ENCODE results near the gene FXYD7.

FXYD7 gene

GRCh38 chr19:35130761-35131720 is 12.0 kb upstream of the FXYD7 start:
- no peak for TF ChIP-seq ZNF274 (IDR thresholded peaks at IDR 0.05; ENCODE audit: low read depth, low read length)
- TF ChIP-seq SUZ12 (IDR thresholded peaks at IDR 0.05; ENCODE audit: extremely low read depth, insufficient read depth, insufficient read length): no peak
- no peak for TF ChIP-seq YY1 (IDR thresholded peaks at IDR 0.05; ENCODE audit: insufficient read depth, insufficient read length)
- no peaks in the 10 kb centered on the region for H3K27me3 ChIP-seq (ENCODE audit: insufficient read depth, insufficient read length)
- no peaks in the 10 kb centered on the region for H3K9me3 ChIP-seq (ENCODE audit: insufficient read depth, low read length)
- H3K36me3 ChIP-seq (ENCODE audit: insufficient read depth, insufficient read length, low read length): no peaks in the 10 kb centered on the region
- H3K4me1 ChIP-seq (ENCODE audit: insufficient read depth, insufficient read length): peaks cover under 1% of the 10 kb centered on the region
- no peak overlapping the region for H3K4me3 ChIP-seq (ENCODE audit: insufficient read length, low read depth)
- no peak overlapping the region for H3K9ac ChIP-seq (ENCODE audit: insufficient read length, low read depth)
- DNase-seq (ENCODE audit: low read depth, low spot score): no peak

GRCh38 chr19:35132254-35132653 is 10.8 kb upstream of the FXYD7 start:
- TF ChIP-seq YY1 (IDR thresholded peaks at IDR 0.05; ENCODE audit: insufficient read depth, insufficient read length) (no peak), ZNF274 (IDR thresholded peaks at IDR 0.05; ENCODE audit: low read depth, low read length) (no peak), SUZ12 (IDR thresholded peaks at IDR 0.05; ENCODE audit: extremely low read depth, insufficient read depth, insufficient read length) (no peak)
- Histone ChIP-seq H3K9ac (ENCODE audit: insufficient read length, low read depth) (no peak overlapping the region), H3K9me3 (ENCODE audit: insufficient read depth, low read length) (no peaks in the 10 kb centered on the region)

GRCh38 chr19:35133826-35134225 is 9.2 kb upstream of the FXYD7 start:
- Histone ChIP-seq H3K9ac (ENCODE audit: insufficient read length, low read depth) (no peak overlapping the region), H3K36me3 (ENCODE audit: insufficient read depth, insufficient read length, low read length) (no peaks in the 10 kb centered on the region), H3K4me3 (ENCODE audit: insufficient read length, low read depth) (no peak overlapping the region), H3K4me1 (ENCODE audit: insufficient read depth, insufficient read length) (peaks cover 3% of the 10 kb centered on the region), H3K9me3 (ENCODE audit: insufficient read depth, low read length) (no peaks in the 10 kb centered on the region), H3K27me3 (ENCODE audit: insufficient read depth, insufficient read length) (no peaks in the 10 kb centered on the region)
- no peak for TF ChIP-seq ZNF274 (IDR thresholded peaks at IDR 0.05; ENCODE audit: low read depth, low read length)
- TF ChIP-seq SUZ12 (IDR thresholded peaks at IDR 0.05; ENCODE audit: extremely low read depth, insufficient read depth, insufficient read length): no peak
- no peak for TF ChIP-seq YY1 (IDR thresholded peaks at IDR 0.05; ENCODE audit: insufficient read depth, insufficient read length)
- no peak for DNase-seq (ENCODE audit: low read depth, low spot score)

More at GRCh38 chr19:35132254-35132653, 10.8 kb upstream of the FXYD7 start:
- Histone ChIP-seq H3K4me3 (ENCODE audit: insufficient read length, low read depth) (no peak overlapping the region), H3K4me1 (ENCODE audit: insufficient read depth, insufficient read length) (peaks cover 2% of the 10 kb centered on the region), H3K27me3 (ENCODE audit: insufficient read depth, insufficient read length) (no peaks in the 10 kb centered on the region), H3K36me3 (ENCODE audit: insufficient read depth, insufficient read length, low read length) (no peaks in the 10 kb centered on the region)
- no peak for DNase-seq (ENCODE audit: low read depth, low spot score)

GRCh38 chr19:35134601-35135242 is 8.3 kb upstream of the FXYD7 start, which contains the start of gene LGI4:
Gene LGI4, minus strand, starts transcription at chr19:35135059. Its CDS starts 379 bp downstream, at chr19:35134680.
- no peaks in the 10 kb centered on the region for H3K36me3 ChIP-seq (ENCODE audit: insufficient read depth, insufficient read length, low read length)
- H3K4me1 ChIP-seq (ENCODE audit: insufficient read depth, insufficient read length): peaks cover 6% of the 10 kb centered on the region
- no peak for DNase-seq (ENCODE audit: low read depth, low spot score)
- H3K4me3 ChIP-seq (ENCODE audit: insufficient read length, low read depth): no peak within 1 kb of the TSS
- H3K9ac ChIP-seq (ENCODE audit: insufficient read length, low read depth): no peak within 1 kb of the TSS
- no peaks in the 10 kb centered on the region for H3K9me3 ChIP-seq (ENCODE audit: insufficient read depth, low read length)
- TF ChIP-seq SUZ12 (IDR thresholded peaks at IDR 0.05; ENCODE audit: extremely low read depth, insufficient read depth, insufficient read length): no peak
- no peak for TF ChIP-seq ZNF274 (IDR thresholded peaks at IDR 0.05; ENCODE audit: low read depth, low read length)
- TF ChIP-seq YY1 (IDR thresholded peaks at IDR 0.05; ENCODE audit: insufficient read depth, insufficient read length): no peak
- H3K27me3 ChIP-seq (ENCODE audit: insufficient read depth, insufficient read length): no peaks in the 10 kb centered on the region

GRCh38 chr19:35135389-35135909 is 7.6 kb upstream of the FXYD7 start:
- Histone ChIP-seq H3K9me3 (ENCODE audit: insufficient read depth, low read length) (no peaks in the 10 kb centered on the region), H3K4me3 (ENCODE audit: insufficient read length, low read depth) (no peak overlapping the region), H3K4me1 (ENCODE audit: insufficient read depth, insufficient read length) (peaks cover 6% of the 10 kb centered on the region), H3K9ac (ENCODE audit: insufficient read length, low read depth) (no peak overlapping the region), H3K27me3 (ENCODE audit: insufficient read depth, insufficient read length) (peaks cover 6% of the 10 kb centered on the region), H3K36me3 (ENCODE audit: insufficient read depth, insufficient read length, low read length) (no peaks in the 10 kb centered on the region)
- no peak for TF ChIP-seq YY1 (IDR thresholded peaks at IDR 0.05; ENCODE audit: insufficient read depth, insufficient read length)
- DNase-seq (ENCODE audit: low read depth, low spot score): no peak

GRCh38 chr19:35136231-35136630 is 6.8 kb upstream of the FXYD7 start:
- peaks cover 8% of the 10 kb centered on the region for H3K4me1 ChIP-seq (ENCODE audit: insufficient read depth, insufficient read length)
- H3K27me3 ChIP-seq (ENCODE audit: insufficient read depth, insufficient read length): peaks cover 8% of the 10 kb centered on the region
- no peak for DNase-seq (ENCODE audit: low read depth, low spot score)
- no peaks in the 10 kb centered on the region for H3K36me3 ChIP-seq (ENCODE audit: insufficient read depth, insufficient read length, low read length)
- no peak for TF ChIP-seq SUZ12 (IDR thresholded peaks at IDR 0.05; ENCODE audit: extremely low read depth, insufficient read depth, insufficient read length)
- TF ChIP-seq ZNF274 (IDR thresholded peaks at IDR 0.05; ENCODE audit: low read depth, low read length): no peak
- no peak for TF ChIP-seq YY1 (IDR thresholded peaks at IDR 0.05; ENCODE audit: insufficient read depth, insufficient read length)
- no peak overlapping the region for H3K4me3 ChIP-seq (ENCODE audit: insufficient read length, low read depth)
- H3K9me3 ChIP-seq (ENCODE audit: insufficient read depth, low read length): no peaks in the 10 kb centered on the region
- no peak overlapping the region for H3K9ac ChIP-seq (ENCODE audit: insufficient read length, low read depth)
